Ishikawa (cell line): Measurements from ENCODE around the gene RPP38.

Experiments used
- CEBPB ChIP-seq: IDR thresholded peaks from 2 replicates; pipeline ENCODE4 v1.6.1; 2012
- CREB1 ChIP-seq: IDR thresholded peaks from 2 replicates; pipeline ENCODE4 v1.6.1; 2012; ENCODE audit warnings: low read depth
- EGR1 ChIP-seq: IDR thresholded peaks from 2 replicates; pipeline ENCODE4 v1.6.1; 2012
- EP300 ChIP-seq: IDR thresholded peaks from 2 replicates; pipeline ENCODE4 v1.6.1; 2012; ENCODE audit warnings: borderline replicate concordance
- FOXM1 ChIP-seq: IDR thresholded peaks from 2 replicates; pipeline ENCODE4 v1.6.1; 2012; ENCODE audit warnings: low read depth, borderline replicate concordance
- MAX ChIP-seq: IDR thresholded peaks from 2 replicates; pipeline ENCODE4 v1.6.1; 2012
- NFIC ChIP-seq: IDR thresholded peaks from 2 replicates; pipeline ENCODE4 v1.6.1; 2012
- RAD21 ChIP-seq: IDR thresholded peaks from 2 replicates; pipeline ENCODE4 v1.6.1; 2012; ENCODE audit warnings: low read depth
- TAF1 ChIP-seq: IDR thresholded peaks from 2 replicates; pipeline ENCODE4 v1.6.1; 2012; ENCODE audit warnings: low read depth, mild to moderate bottlenecking
- TCF12 ChIP-seq: IDR thresholded peaks from 2 replicates; pipeline ENCODE4 v1.6.1; 2012; ENCODE audit warnings: low read depth
- TEAD4 ChIP-seq: IDR thresholded peaks from 2 replicates; pipeline ENCODE4 v1.6.1; 2012
- USF1 ChIP-seq: IDR thresholded peaks from 2 replicates; pipeline ENCODE4 v1.6.1; 2012
- YY1 ChIP-seq: IDR thresholded peaks from 2 replicates; pipeline ENCODE4 v1.6.1; 2012; ENCODE audit warnings: low read depth
- ZBTB7A ChIP-seq: IDR thresholded peaks from 2 replicates; pipeline ENCODE4 v1.6.1; 2012; ENCODE audit warnings: low read depth
- TF ChIP-seq, protein P1 (sequence below): IDR thresholded peaks from 2 replicates; pipeline ENCODE4 v1.6.1; 2012; ENCODE audit warnings: low read depth, mild to moderate bottlenecking

The RPP38 gene

DNA sequence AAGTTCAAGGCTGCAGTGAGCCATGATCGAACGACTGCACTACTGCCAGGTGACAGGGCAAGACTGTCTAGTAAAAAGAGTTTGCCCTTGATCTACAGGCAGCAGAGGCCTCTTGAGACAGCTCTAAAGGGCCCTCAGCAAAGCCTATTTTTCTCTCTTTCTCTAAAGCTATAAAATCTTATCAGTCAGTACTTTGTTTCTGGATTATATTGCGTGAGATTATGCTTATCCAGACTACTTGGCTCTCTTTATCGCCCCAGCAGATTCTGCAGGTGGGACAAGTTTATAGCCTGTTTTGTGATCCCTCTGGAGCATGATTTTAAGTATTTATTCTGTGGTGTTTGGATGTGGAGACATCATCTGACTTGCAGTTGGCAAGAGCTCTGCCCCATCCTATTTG is 2.7 kb downstream of the RPP38 start:
- TF ChIP-seq TCF12 (no peak), ZBTB7A (no peak), EP300 (no peak), YY1 (no peak), CREB1 (no peak)

DNA sequence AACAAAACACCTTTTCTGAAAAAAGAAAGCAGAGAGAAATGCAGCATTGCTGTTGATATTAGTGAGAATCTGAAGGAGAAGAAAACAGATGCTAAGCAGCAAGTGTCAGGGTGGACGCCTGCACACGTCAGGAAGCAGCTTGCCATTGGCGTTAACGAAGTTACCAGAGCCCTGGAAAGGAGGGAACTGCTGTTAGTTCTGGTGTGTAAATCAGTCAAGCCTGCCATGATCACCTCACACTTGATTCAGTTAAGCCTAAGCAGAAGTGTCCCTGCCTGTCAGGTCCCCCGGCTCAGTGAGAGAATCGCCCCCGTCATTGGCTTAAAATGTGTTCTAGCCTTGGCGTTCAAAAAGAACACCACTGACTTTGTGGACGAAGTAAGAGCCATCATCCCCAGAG is 6.4 kb downstream of the RPP38 start:
- TF ChIP-seq TEAD4 = no peak
- TF ChIP-seq, protein P1, sequence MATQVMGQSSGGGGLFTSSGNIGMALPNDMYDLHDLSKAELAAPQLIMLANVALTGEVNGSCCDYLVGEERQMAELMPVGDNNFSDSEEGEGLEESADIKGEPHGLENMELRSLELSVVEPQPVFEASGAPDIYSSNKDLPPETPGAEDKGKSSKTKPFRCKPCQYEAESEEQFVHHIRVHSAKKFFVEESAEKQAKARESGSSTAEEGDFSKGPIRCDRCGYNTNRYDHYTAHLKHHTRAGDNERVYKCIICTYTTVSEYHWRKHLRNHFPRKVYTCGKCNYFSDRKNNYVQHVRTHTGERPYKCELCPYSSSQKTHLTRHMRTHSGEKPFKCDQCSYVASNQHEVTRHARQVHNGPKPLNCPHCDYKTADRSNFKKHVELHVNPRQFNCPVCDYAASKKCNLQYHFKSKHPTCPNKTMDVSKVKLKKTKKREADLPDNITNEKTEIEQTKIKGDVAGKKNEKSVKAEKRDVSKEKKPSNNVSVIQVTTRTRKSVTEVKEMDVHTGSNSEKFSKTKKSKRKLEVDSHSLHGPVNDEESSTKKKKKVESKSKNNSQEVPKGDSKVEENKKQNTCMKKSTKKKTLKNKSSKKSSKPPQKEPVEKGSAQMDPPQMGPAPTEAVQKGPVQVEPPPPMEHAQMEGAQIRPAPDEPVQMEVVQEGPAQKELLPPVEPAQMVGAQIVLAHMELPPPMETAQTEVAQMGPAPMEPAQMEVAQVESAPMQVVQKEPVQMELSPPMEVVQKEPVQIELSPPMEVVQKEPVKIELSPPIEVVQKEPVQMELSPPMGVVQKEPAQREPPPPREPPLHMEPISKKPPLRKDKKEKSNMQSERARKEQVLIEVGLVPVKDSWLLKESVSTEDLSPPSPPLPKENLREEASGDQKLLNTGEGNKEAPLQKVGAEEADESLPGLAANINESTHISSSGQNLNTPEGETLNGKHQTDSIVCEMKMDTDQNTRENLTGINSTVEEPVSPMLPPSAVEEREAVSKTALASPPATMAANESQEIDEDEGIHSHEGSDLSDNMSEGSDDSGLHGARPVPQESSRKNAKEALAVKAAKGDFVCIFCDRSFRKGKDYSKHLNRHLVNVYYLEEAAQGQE = no peak
- TF ChIP-seq RAD21 = no peak
- no peak for TF ChIP-seq EP300
- TF ChIP-seq YY1 = no peak
- no peak for TF ChIP-seq EGR1
- no peak for TF ChIP-seq ZBTB7A
- no peak for TF ChIP-seq CREB1
- no peak for TF ChIP-seq CEBPB
- TF ChIP-seq TCF12 = no peak
- no peak for TF ChIP-seq TAF1
- no peak for TF ChIP-seq MAX
- no peak for TF ChIP-seq FOXM1
- no peak for TF ChIP-seq NFIC
- TF ChIP-seq USF1 = no peak

GRCh38 chr10:15106352-15107013 is 9.3 kb downstream of the RPP38 start:
- TF ChIP-seq TCF12 (no peak), CEBPB (no peak), RAD21 (peak; percentile 82), MAX (no peak), EGR1 (no peak), TAF1 (no peak), EP300 (no peak), USF1 (no peak)
- TF ChIP-seq, protein P1 = no peak

DNA sequence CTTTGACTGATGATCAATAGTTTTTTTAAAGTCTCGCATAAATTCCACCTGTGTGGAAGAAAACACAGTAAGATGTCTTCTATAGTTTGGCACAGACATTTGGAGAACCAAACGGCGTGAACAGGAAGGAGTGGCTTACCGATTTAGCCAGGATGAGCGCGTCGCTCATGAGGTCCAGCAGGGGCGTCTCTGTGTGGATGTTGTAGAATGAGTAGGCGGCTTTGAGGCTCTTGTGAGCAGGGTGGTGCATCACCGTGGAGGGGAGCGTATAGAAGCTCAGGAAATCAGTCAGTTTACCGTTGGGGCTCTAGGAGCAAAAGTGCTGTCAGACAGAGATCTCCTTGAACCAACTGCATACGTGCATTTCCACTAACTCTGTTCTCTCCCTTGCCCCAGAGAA is 15.5 kb downstream of the RPP38 start:
- TF ChIP-seq TCF12 = no peak
- no peak for TF ChIP-seq YY1
- TF ChIP-seq CEBPB = no peak
- no peak for TF ChIP-seq CREB1
- no peak for TF ChIP-seq RAD21
- no peak for TF ChIP-seq TEAD4
- TF ChIP-seq TAF1 = no peak
- TF ChIP-seq ZBTB7A = no peak
- TF ChIP-seq EP300 = no peak
- no peak for TF ChIP-seq NFIC
- TF ChIP-seq USF1 = no peak
- TF ChIP-seq EGR1 = no peak
- TF ChIP-seq, protein P1 = no peak
- TF ChIP-seq MAX = no peak
- no peak for TF ChIP-seq FOXM1
